H9 (cell line): Measurements from ENCODE around the gene CCDC141. TPM values are rescaled to one million over a fixed set of nuclear protein-coding genes. Genes with fewer than 3 reads are reported as not detected.

ENCODE experiments used
- DNase-seq: peaks from one replicate; pipeline ENCODE4 v3.0.0-alpha.2; 2017
- H2AFZ ChIP-seq: one replicate; pipeline ENCODE4 v1.6.1; 2013; ENCODE audit warnings: mild to moderate bottlenecking, low read length, control low read depth, moderate library complexity
- H2AK5ac ChIP-seq: 2 replicates; pipeline ENCODE4 v1.6.1; 2013; ENCODE audit warnings: low read length, control low read depth, mixed read lengths; ENCODE audit not compliant: insufficient read length
- H2BK120ac ChIP-seq: one replicate; pipeline ENCODE4 v1.6.1; 2013; ENCODE audit warnings: low read depth, mild to moderate bottlenecking, low read length, control low read depth, inconsistent platforms; ENCODE audit not compliant: poor library complexity, severe bottlenecking
- H2BK12ac ChIP-seq: 2 replicates; pipeline ENCODE4 v1.6.1; 2013; ENCODE audit warnings: low read length, control low read depth, mixed read lengths, low read depth; ENCODE audit not compliant: insufficient read length
- H2BK15ac ChIP-seq: 2 replicates; pipeline ENCODE4 v1.6.1; 2013; ENCODE audit warnings: low read depth, low read length, control low read depth
- H2BK20ac ChIP-seq: one replicate; pipeline ENCODE4 v1.6.1; 2013; ENCODE audit warnings: low read depth, mild to moderate bottlenecking, low read length, control low read depth, inconsistent platforms; ENCODE audit not compliant: poor library complexity, severe bottlenecking
- H2BK5ac ChIP-seq: 2 replicates; pipeline ENCODE4 v1.6.1; 2013; ENCODE audit warnings: low read length, control low read depth, mixed read lengths; ENCODE audit not compliant: insufficient read length
- H3K14ac ChIP-seq: 2 replicates; pipeline ENCODE4 v1.6.1; 2013; ENCODE audit warnings: low read length, control low read depth; ENCODE audit not compliant: insufficient read depth
- H3K18ac ChIP-seq: 2 replicates; pipeline ENCODE4 v1.6.1; 2013; ENCODE audit warnings: low read depth, mild to moderate bottlenecking, mixed read lengths, low read length, control low read depth; ENCODE audit not compliant: insufficient read length
- H3K23ac ChIP-seq: 2 replicates; pipeline ENCODE4 v1.6.1; 2013; ENCODE audit warnings: low read length, control low read depth, mixed read lengths, low read depth; ENCODE audit not compliant: insufficient read length
- H3K23me2 ChIP-seq: 2 replicates; pipeline ENCODE4 v1.6.1; 2013; ENCODE audit warnings: low read depth, mild to moderate bottlenecking, mixed read lengths, low read length, control low read depth; ENCODE audit not compliant: insufficient read length, poor library complexity, severe bottlenecking
- H3K27ac ChIP-seq: 2 replicates; pipeline ENCODE4 v1.5.1; 2013; ENCODE audit warnings: low read length, control low read depth, mixed read lengths, low read depth; ENCODE audit not compliant: insufficient read length
- H3K27me3 ChIP-seq: 2 replicates; pipeline ENCODE4 v1.6.1; 2013; ENCODE audit warnings: low read length, control low read depth, inconsistent platforms; ENCODE audit not compliant: insufficient read depth
- H3K4ac ChIP-seq: 2 replicates; pipeline ENCODE4 v1.6.1; 2013; ENCODE audit warnings: low read depth, mild to moderate bottlenecking, control low read depth, inconsistent platforms, low read length, moderate library complexity
- H3K4me1 ChIP-seq: 2 replicates; pipeline ENCODE4 v1.6.1; 2013; ENCODE audit warnings: low read length, control low read depth, inconsistent platforms; ENCODE audit not compliant: insufficient read depth
- H3K4me2 ChIP-seq: 2 replicates; pipeline ENCODE4 v1.6.1; 2013; ENCODE audit warnings: low read length, control low read depth, mixed read lengths; ENCODE audit not compliant: insufficient read length, insufficient read depth
- H3K56ac ChIP-seq: 2 replicates; pipeline ENCODE4 v1.6.1; 2013; ENCODE audit warnings: low read depth, mild to moderate bottlenecking, mixed read lengths, low read length, control low read depth; ENCODE audit not compliant: insufficient read length
- H3K79me1 ChIP-seq: 2 replicates; pipeline ENCODE4 v1.6.1; 2013; ENCODE audit warnings: low read depth, mild to moderate bottlenecking, moderate library complexity, low read length, control low read depth, inconsistent platforms; ENCODE audit not compliant: insufficient read depth, poor library complexity, severe bottlenecking
- H3K79me2 ChIP-seq: 2 replicates; pipeline ENCODE4 v1.6.1; 2013; ENCODE audit warnings: low read length, control low read depth, inconsistent platforms; ENCODE audit not compliant: insufficient read depth
- H3K9ac ChIP-seq: 2 replicates; pipeline ENCODE4 v1.6.1; 2013; ENCODE audit warnings: low read length, control low read depth, mixed read lengths; ENCODE audit not compliant: insufficient read length; ENCODE audit errors: extremely low read depth
- H3K9me3 ChIP-seq: one replicate; pipeline ENCODE4 v1.6.1; 2013; ENCODE audit warnings: low read depth, low read length, inconsistent platforms; ENCODE audit not compliant: control insufficient read depth
- H3T11ph ChIP-seq: one replicate; pipeline ENCODE4 v1.6.1; 2013; ENCODE audit warnings: mild to moderate bottlenecking, low read length, control low read depth, inconsistent platforms
- H4K20me1 ChIP-seq: one replicate; pipeline ENCODE4 v1.6.1; 2013; ENCODE audit not compliant: control insufficient read depth, insufficient read length, insufficient read depth
- H4K5ac ChIP-seq: 2 replicates; pipeline ENCODE4 v1.6.1; 2013; ENCODE audit warnings: low read depth, mild to moderate bottlenecking, mixed read lengths, low read length, control low read depth; ENCODE audit not compliant: insufficient read length
- H4K8ac ChIP-seq: replicated peaks from 2 replicates; pipeline ENCODE4 v1.6.1; 2013; ENCODE audit warnings: low read length, control low read depth, mixed read lengths, low read depth; ENCODE audit not compliant: insufficient read length
- H4K91ac ChIP-seq: 2 replicates; pipeline ENCODE4 v1.6.1; 2013; ENCODE audit warnings: low read depth, mild to moderate bottlenecking, moderate library complexity, mixed read lengths, low read length, control low read depth; ENCODE audit not compliant: insufficient read length
- H3K27ac Mint-ChIP-seq, 3 experiments: 2 replicates in 2 of 3; 3 replicates in 1 of 3; pipeline ENCODE4 v1.8.0; 2020 to 2021; ENCODE audit warnings: mixed read lengths in 3 of 3, mild to moderate bottlenecking in 1 of 3, moderate library complexity in 1 of 3
- H3K27me3 Mint-ChIP-seq: 2 replicates; pipeline ENCODE4 v1.8.0; 2021; ENCODE audit warnings: low read depth, mild to moderate bottlenecking, moderate library complexity, mixed read lengths
- H3K36me3 Mint-ChIP-seq, 3 experiments: 2 replicates in 2 of 3; 3 replicates in 1 of 3; pipeline ENCODE4 v1.8.0; 2020 to 2021; ENCODE audit warnings: low read depth in 3 of 3, mixed read lengths in 3 of 3; ENCODE audit not compliant: insufficient read depth in 1 of 3
- H3K4me1 Mint-ChIP-seq, 2 experiments: 2 replicates each; pipeline ENCODE4 v1.8.0; 2020; ENCODE audit warnings: mixed read lengths in 2 of 2
- H3K4me3 Mint-ChIP-seq, 2 experiments: 2 replicates in 1 of 2; 3 replicates in 1 of 2; pipeline ENCODE4 v1.8.0; 2020 to 2021; ENCODE audit warnings: mild to moderate bottlenecking in 2 of 2, mixed read lengths in 2 of 2, moderate library complexity in 1 of 2
- H3K9me3 Mint-ChIP-seq, 2 experiments: 2 replicates in 1 of 2; 3 replicates in 1 of 2; pipeline ENCODE4 v1.8.0; 2020; ENCODE audit warnings: mild to moderate bottlenecking in 2 of 2, mixed read lengths in 2 of 2, moderate library complexity in 1 of 2
- CTCF ChIP-seq: fragments of 200-600 bp; sonication (generic); conservative IDR thresholded peaks from 3 replicates; pipeline ENCODE4 v1.8.0; 2021; ENCODE audit warnings: antibody characterized with exemption, mild to moderate bottlenecking
- WGBS: extraction: QIAGEN DNeasy Blood & Tissue Kit; methylation state at CpG from one replicate; pipeline ENCODE4 v1.1.7; 2013; ENCODE audit warnings: missing lambda C conversion rate, low lambda C conversion rate, mixed read lengths; ENCODE audit not compliant: insufficient read length; ENCODE audit errors: extremely low coverage; 5-methylcytosine and 5-hydroxymethylcytosine counted together
- total RNA-seq: library from RNA; stranded (reverse); gene quantifications from 2 replicates; pipeline ENCODE4 v1.2.1, GENCODE V29; 2021

The CCDC141 gene
- total RNA-seq, 1 experiment from 2014 or later = 1.0 TPM

DNA sequence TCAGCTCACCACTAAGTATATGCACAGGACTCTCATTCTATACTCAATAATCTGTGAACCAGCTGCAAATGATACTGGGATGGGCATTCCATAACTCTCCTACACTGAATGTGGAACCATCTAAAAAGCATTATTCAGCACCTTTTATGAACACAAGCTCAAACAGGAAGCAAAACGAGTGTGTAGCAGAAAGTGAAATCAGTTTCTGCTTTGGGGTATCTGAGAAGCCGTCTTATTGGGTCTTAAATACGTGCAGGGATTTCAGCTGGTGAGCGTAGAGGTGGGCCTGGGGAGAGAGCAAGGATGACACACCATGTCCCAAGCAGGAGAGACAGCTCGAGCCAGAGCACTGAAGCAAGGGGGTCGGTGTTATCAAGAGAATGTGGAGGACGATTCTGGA lies 122.8 kb downstream of the CCDC141 start:
- no peak overlapping the region for H3K14ac ChIP-seq
- no peak overlapping the region for H3K56ac ChIP-seq
- H2BK20ac ChIP-seq = no peak overlapping the region
- no peak for DNase-seq
- H4K5ac ChIP-seq = no peak overlapping the region
- Mint-ChIP-seq H3K4me3 (no peak overlapping the region), H3K4me1 (peaks cover 2 to 12% of the 10 kb centered on the region in 2 experiments; a peak in 2 of 4 replicates), H3K27me3 (no peaks in the 10 kb centered on the region), H3K9me3 (peaks cover 9 to 13% of the 10 kb centered on the region in 2 experiments), H3K27ac (peak overlapping the region in 1 of 3 experiments; percentile 28; a peak in 1 of 7 replicates), H3K36me3 (peaks cover 6 to 18% (median 11%) of the 10 kb centered on the region in 3 experiments; a peak in 6 of 7 replicates)
- no peak overlapping the region for H2BK15ac ChIP-seq
- H4K20me1 ChIP-seq = no peaks in the 10 kb centered on the region
- no peak overlapping the region for H3T11ph ChIP-seq
- no peaks in the 10 kb centered on the region for H3K27me3 ChIP-seq
- no peak overlapping the region for H3K4ac ChIP-seq
- H2BK120ac ChIP-seq = no peak overlapping the region
- TF ChIP-seq CTCF = no peak
- no peak overlapping the region for H3K4me2 ChIP-seq
- H3K27ac ChIP-seq = no peak overlapping the region
- H3K79me2 ChIP-seq = no peaks in the 10 kb centered on the region
- H2BK12ac ChIP-seq = no peak overlapping the region
- no peak overlapping the region for H3K23ac ChIP-seq
- H3K4me1 ChIP-seq = no peaks in the 10 kb centered on the region
- H2AFZ ChIP-seq = no peak overlapping the region
- no peaks in the 10 kb centered on the region for H3K23me2 ChIP-seq
- H4K8ac ChIP-seq = no peak overlapping the region
- H4K91ac ChIP-seq = no peak overlapping the region
- H3K79me1 ChIP-seq = no peaks in the 10 kb centered on the region
- WGBS = no CpG with 5 or more reads among the region's 7 CpGs
- no peak overlapping the region for H3K18ac ChIP-seq
- H3K9me3 ChIP-seq = no peaks in the 10 kb centered on the region
- no peak overlapping the region for H3K9ac ChIP-seq
- H2BK5ac ChIP-seq = no peak overlapping the region
- H2AK5ac ChIP-seq = no peak overlapping the region
